T-helper 2 cell (primary cell): ENCODE measurements around the gene RIPK1.
"Not testable (repeated sequence)": the region's sequence is repeated elsewhere in the genome, so short reads cannot be mapped to it uniquely, and the experiment has no call there.

Experiments used
- DNase-seq, 5 experiments: peaks; one replicate each; pipeline versions ENCODE4 v3.0.0 to v3.0.0-alpha.2; 2012 to 2022

RIPK1 gene

GRCh38 chr6:3137057-3137777 lies 68.9 kb downstream of the RIPK1 start:
- DNase-seq: no peak

- not testable (repeated sequence) for DNase-seq
These were observed 69.6 kb downstream of the RIPK1 start for GRCh38 chr6:3137873-3138272.

- DNase-seq: no peak
These were observed 70.0 kb downstream of the RIPK1 start for GRCh38 chr6:3138341-3138740.

GRCh38 chr6:3139090-3139903 lies 71.0 kb downstream of the RIPK1 start:
- no peak for DNase-seq

GRCh38 chr6:3140201-3140600 lies 71.9 kb downstream of the RIPK1 start:
- DNase-seq: no peak

GRCh38 chr6:3142536-3142935 lies 74.2 kb downstream of the RIPK1 start:
- DNase-seq: no peak

GRCh38 chr6:3143158-3143557 lies 74.9 kb downstream of the RIPK1 start:
- no peak for DNase-seq

GRCh38 chr6:3144571-3144970 lies 76.3 kb downstream of the RIPK1 start:
- DNase-seq: no peak

GRCh38 chr6:3147914-3148757 lies 79.8 kb downstream of the RIPK1 start:
- no peak for DNase-seq

GRCh38 chr6:3151691-3152090 lies 83.4 kb downstream of the RIPK1 start:
- DNase-seq: no peak

- no peak for DNase-seq
These were observed 84.4 kb downstream of the RIPK1 start for GRCh38 chr6:3152689-3153088.

- DNase-seq: not testable (repeated sequence)
These were observed 87.1 kb downstream of the RIPK1 start for GRCh38 chr6:3155416-3155815.

GRCh38 chr6:3156184-3157130 lies 88.2 kb downstream of the RIPK1 start:
- peak in 3 of 5 experiments; percentile 12 to 19 (median 16) for DNase-seq

GRCh38 chr6:3157131-3157933 lies 89.0 kb downstream of the RIPK1 start, which contains the start of gene TUBB2A:
Gene TUBB2A, minus strand, starts transcription at chr6:3157544. Its CDS starts 81 bp downstream, at chr6:3157463.
- peak; percentile 76 to 88 (median 83) for DNase-seq

- DNase-seq: peak; percentile 17 to 72 (median 53)
These were observed 91.8 kb downstream of the RIPK1 start for GRCh38 chr6:3159805-3160781.

GRCh38 chr6:3162067-3162497 lies 93.8 kb downstream of the RIPK1 start:
- DNase-seq: peak in 1 of 5 experiments; percentile 26

GRCh38 chr6:3162565-3163247 lies 94.4 kb downstream of the RIPK1 start:
- DNase-seq: peak; percentile 27 to 61 (median 56)

- no peak for DNase-seq
These were observed 94.9 kb downstream of the RIPK1 start for GRCh38 chr6:3163248-3163594.

GRCh38 chr6:3164388-3164787 lies 96.1 kb downstream of the RIPK1 start:
- no peak for DNase-seq
